ENCODE measurements around the gene TERB1. TPM values are rescaled to one million over a fixed set of nuclear protein-coding genes. Genes with fewer than 3 reads are reported as not detected.

TERB1 gene
- total RNA-seq, 1 experiment from 2014 or later: not detected

GRCh38 chr16:66740533-66740932, 60.9 kb downstream of the TERB1 start:
- CTCF ChIA-PET: interaction anchor here (0.6 to 3.2 kb wide), 18 partner anchors 8 to 334 kb away, joined by 3 to 22 read pairs (median 4); partner anchors contain the start of genes DYNC1LI2 and NAE1
- no peak overlapping the region for H2AFZ ChIP-seq (ENCODE audit: low read depth, low read length, poor library complexity, severe bottlenecking)
- intact Hi-C loops (cut with micrococcal nuclease): loop anchor here (5.0 kb wide), 2 partner anchors 127 to 333 kb away; no protein-coding TSS in a partner anchor
- no peaks in the 10 kb centered on the region for H3K27me3 ChIP-seq (ENCODE audit: insufficient read depth, low read length)
- no peaks in the 10 kb centered on the region for H3K9me3 ChIP-seq (ENCODE audit: control insufficient read depth in 1 of 2, insufficient read depth in 1 of 2, low read depth in 1 of 2, low read length in 2 of 2)
- no peak overlapping the region for H3K9ac ChIP-seq (ENCODE audit: low read length)
- ATAC-seq: 0 out of 2 replicates have a peak, but pooled peaks have one; percentile 23
- peaks cover 5% of the 10 kb centered on the region for H4K20me1 ChIP-seq (ENCODE audit: insufficient read depth)
- H3K4me1 ChIP-seq (ENCODE audit: control insufficient read depth in 1 of 2, insufficient read depth in 2 of 2, low read length in 2 of 2): peaks cover 32 to 43% of the 10 kb centered on the region in 2 experiments
- DNase-seq (ENCODE audit: low read depth, low spot score): no peak
- BruUV-seq (replicated peaks): no TSS peak
- RAD21 ChIA-PET (ENCODE audit: low non-redundant PET in 1 of 2, low total read pairs in 2 of 2, uncharacterized antibody in 2 of 2, unreplicated experiment in 2 of 2): interaction anchor here (0.6 to 1.0 kb wide), 2 partner anchors 74 to 132 kb away, joined by 3 to 4 read pairs; no protein-coding TSS in a partner anchor
- H3K36me3 ChIP-seq (ENCODE audit: control insufficient read depth in 1 of 2, insufficient read depth in 2 of 2, low read length in 2 of 2): peaks cover 32 to 36% of the 10 kb centered on the region in 2 experiments; a peak in 3 of 4 replicates
- H3K9me2 ChIP-seq (ENCODE audit: insufficient read depth): no peaks in the 10 kb centered on the region
- peaks cover 72% of the 10 kb centered on the region for H3K79me2 ChIP-seq (ENCODE audit: insufficient read depth, low read length)
- TF ChIP-seq SP1 (IDR thresholded peaks at IDR 0.05; ENCODE audit: low read depth) (0 out of 2 replicates have a peak, but pooled peaks have one; percentile 16), ZFX (IDR thresholded peaks at IDR 0.05) (no peak)
- H3K27ac ChIP-seq (ENCODE audit: low read depth, low read length): peak overlapping the region; percentile 34; the same call in 1 of the 2 replicates
- H3K4me3 ChIP-seq (replicated peaks in 1 of 2; ENCODE audit: low read depth in 1 of 2, low read length in 2 of 2): no peak overlapping the region
- H3K4me2 ChIP-seq (ENCODE audit: low read length): peak overlapping the region; percentile 30
- POLR2A ChIA-PET: no interaction called here

GRCh38 chr16:66740010-66740409, 61.4 kb downstream of the TERB1 start:
- TF ChIP-seq TCF7L2 (IDR thresholded peaks at IDR 0.05; ENCODE audit: borderline replicate concordance, extremely low read depth, insufficient read depth, insufficient read length) (no peak), RAD21 (IDR thresholded peaks at IDR 0.05; ENCODE audit: low read depth) (peak; percentile 21; the same call in 1 of the 2 replicates), ATF3 (IDR thresholded peaks at IDR 0.05) (no peak), CTCF (IDR thresholded peaks at IDR 0.05 in 2 of 3, conservative IDR thresholded peaks at IDR 0.05 in 1 of 3; ENCODE audit: borderline replicate concordance in 1 of 3, insufficient read depth in 1 of 3, low read depth in 2 of 3, low read length in 2 of 3) (peak; percentile 47 to 84 (median 73); a peak in 5 of 6 replicates)
- ATAC-seq (peak; percentile 71), DNase-seq (ENCODE audit: low read depth, low spot score) (no peak)
- peak overlapping the region; percentile 30; the same call in 1 of the 2 replicates for H3K4me2 ChIP-seq (ENCODE audit: low read length)
- ChIA-PET POLR2A (no interaction called here), RAD21 (ENCODE audit: low non-redundant PET in 1 of 2, low total read pairs in 2 of 2, uncharacterized antibody in 2 of 2, unreplicated experiment in 2 of 2) (interaction anchor here in 1 of 2 experiments (1.0 kb wide), 1 partner anchor 133 kb away, joined by 4 read pairs; no protein-coding TSS in a partner anchor), CTCF (interaction anchor here (0.6 to 3.2 kb wide), 15 partner anchors 9 to 334 kb away, joined by 3 to 22 read pairs (median 4); partner anchors contain the start of genes DYNC1LI2 and NAE1)
- peaks cover 32 to 36% of the 10 kb centered on the region in 2 experiments; a peak in 3 of 4 replicates for H3K36me3 ChIP-seq (ENCODE audit: control insufficient read depth in 1 of 2, insufficient read depth in 2 of 2, low read length in 2 of 2)
- no peak overlapping the region for H2AFZ ChIP-seq (ENCODE audit: low read depth, low read length, poor library complexity, severe bottlenecking)
- H3K4me3 ChIP-seq (replicated peaks in 1 of 2; ENCODE audit: low read depth in 1 of 2, low read length in 2 of 2): no peak overlapping the region
- no peak overlapping the region for H3K9ac ChIP-seq (ENCODE audit: low read length)
- BruUV-seq (replicated peaks): no TSS peak
- H3K9me2 ChIP-seq (ENCODE audit: insufficient read depth): no peaks in the 10 kb centered on the region
- peak overlapping the region; percentile 34; the same call in 1 of the 2 replicates for H3K27ac ChIP-seq (ENCODE audit: low read depth, low read length)
- H3K9me3 ChIP-seq (ENCODE audit: control insufficient read depth in 1 of 2, insufficient read depth in 1 of 2, low read depth in 1 of 2, low read length in 2 of 2): no peaks in the 10 kb centered on the region
- peaks cover 5% of the 10 kb centered on the region for H4K20me1 ChIP-seq (ENCODE audit: insufficient read depth)
- H3K27me3 ChIP-seq (ENCODE audit: insufficient read depth, low read length): no peaks in the 10 kb centered on the region
- H3K4me1 ChIP-seq (ENCODE audit: control insufficient read depth in 1 of 2, insufficient read depth in 2 of 2, low read length in 2 of 2): peaks cover 32 to 43% of the 10 kb centered on the region in 2 experiments
- peaks cover 69% of the 10 kb centered on the region for H3K79me2 ChIP-seq (ENCODE audit: insufficient read depth, low read length)
- intact Hi-C loops (cut with micrococcal nuclease): loop anchor here (5.0 kb wide), 2 partner anchors 127 to 333 kb away; no protein-coding TSS in a partner anchor
